ENCODE results near the gene EPHA2.
"Not testable (repeated sequence)": the region's sequence is repeated elsewhere in the genome, so short reads cannot be mapped to it uniquely, and the experiment has no call there.

The EPHA2 gene

GRCh38 chr1:16155537-16156410 is at the start of gene EPHA2:
EPHA2 (minus strand) TSS chr1:16156069; CDS start chr1:16155932, 137 bp downstream.
- DNase-seq, result peak; percentile 86

GRCh38 chr1:16205334-16205671 is 49.4 kb upstream of the EPHA2 start:
- peak; percentile 48 for DNase-seq

DNA sequence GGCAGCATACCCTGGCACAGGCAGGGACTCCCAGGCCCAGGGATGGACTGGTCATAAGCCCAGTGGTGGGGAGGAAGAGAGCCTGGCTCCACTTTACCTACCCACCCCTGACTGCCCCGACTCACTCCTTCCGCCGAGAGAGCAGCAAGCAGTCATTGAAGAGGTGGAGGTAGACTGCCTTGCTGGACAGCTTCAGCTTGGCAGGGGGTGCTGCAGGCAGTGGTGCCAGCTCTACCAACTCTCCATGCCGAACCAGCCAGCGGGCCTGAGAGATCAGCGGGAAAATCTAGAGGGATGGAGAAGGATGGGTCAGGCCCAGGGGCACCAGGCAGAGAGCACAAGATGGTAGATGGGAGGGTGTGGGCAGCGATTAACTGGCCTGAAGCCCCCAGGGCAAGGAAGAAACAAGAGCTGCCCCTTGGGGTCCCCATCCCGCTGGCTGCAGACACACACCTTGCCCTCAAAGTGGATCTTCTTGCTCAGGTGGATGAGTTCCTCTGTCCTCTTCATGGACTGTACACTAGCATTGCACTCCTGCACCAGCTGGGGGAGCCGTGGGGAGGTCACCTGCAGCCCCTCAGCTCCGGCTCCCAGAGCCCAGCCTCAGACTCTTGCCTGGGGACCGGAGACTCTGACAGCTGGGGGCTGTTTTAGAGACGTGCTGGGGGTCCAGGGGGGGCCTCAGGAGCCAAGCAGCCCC is 48.9 kb upstream of the EPHA2 start:
- peak; percentile 73 for DNase-seq

- DNase-seq, result peak; percentile 39
Observed at GRCh38 chr1:16204216-16204615, 48.3 kb upstream of the EPHA2 start.

- no peak for DNase-seq
Observed at GRCh38 chr1:16203550-16203949, 47.7 kb upstream of the EPHA2 start.

DNA sequence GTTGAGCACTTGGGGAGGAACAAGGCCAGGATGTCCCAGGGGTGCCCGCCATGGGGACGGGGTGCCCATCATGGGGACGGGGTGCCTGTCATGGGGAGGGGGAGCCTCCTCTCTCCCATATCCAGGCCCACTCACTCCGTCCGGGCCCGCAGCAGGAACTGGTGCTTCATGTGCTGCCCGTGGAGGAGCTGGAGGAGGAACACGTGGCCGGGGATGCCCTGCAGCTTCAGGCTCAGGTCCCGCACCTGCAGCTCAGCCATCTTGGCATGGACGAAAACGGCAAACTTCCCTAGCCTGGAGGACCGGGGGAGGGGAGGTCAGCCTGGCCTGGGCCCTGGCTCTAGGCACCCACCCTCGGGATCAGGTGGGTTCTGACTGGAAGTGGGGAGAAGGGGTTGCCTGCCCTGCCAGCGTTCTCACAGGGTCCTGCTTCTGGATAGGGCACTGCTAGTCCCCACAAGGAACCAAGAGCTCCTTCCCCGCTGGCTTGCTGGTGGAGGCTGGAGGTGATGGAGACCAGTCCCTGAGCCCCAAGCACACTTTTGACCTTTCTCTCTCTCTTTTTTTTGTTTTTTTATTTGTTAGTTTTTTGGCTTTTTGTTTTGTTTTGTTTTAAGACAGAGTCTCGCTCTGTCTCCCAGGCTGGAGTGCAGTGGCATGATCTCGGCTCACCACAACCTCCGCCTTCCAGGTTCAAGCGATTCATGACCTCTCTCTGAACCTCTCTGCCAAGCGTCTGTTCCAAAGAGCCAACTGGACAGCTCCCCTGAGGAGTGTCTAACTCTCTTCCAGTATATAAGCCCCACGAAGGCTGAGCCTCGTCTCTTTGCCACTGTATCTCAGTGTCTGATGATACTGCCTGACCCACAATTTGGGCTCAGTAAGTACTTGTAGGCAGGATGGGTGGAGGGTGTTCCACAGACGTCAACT is 46.7 kb upstream of the EPHA2 start:
- DNase-seq, result no peak

- no peak for DNase-seq
Observed at GRCh38 chr1:16199700-16200099, 43.8 kb upstream of the EPHA2 start.

DNA sequence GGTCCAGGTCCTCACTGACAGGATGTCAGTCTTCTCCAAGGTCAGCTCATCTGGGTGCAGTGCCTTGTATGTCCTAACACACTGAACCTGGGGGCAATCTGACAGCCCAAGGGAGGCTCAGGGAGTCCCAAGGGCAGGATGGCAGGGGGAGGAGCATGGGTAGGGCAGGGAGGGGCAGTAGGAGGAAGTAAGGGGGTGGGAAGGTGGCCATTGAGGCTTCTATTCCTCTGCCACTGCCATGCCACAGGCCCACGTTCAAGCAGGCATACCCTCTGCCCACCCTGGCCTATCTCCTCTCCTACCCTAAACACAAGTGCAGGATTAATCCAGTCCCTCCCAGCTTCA is 43.3 kb upstream of the EPHA2 start:
- no peak for DNase-seq

DNA sequence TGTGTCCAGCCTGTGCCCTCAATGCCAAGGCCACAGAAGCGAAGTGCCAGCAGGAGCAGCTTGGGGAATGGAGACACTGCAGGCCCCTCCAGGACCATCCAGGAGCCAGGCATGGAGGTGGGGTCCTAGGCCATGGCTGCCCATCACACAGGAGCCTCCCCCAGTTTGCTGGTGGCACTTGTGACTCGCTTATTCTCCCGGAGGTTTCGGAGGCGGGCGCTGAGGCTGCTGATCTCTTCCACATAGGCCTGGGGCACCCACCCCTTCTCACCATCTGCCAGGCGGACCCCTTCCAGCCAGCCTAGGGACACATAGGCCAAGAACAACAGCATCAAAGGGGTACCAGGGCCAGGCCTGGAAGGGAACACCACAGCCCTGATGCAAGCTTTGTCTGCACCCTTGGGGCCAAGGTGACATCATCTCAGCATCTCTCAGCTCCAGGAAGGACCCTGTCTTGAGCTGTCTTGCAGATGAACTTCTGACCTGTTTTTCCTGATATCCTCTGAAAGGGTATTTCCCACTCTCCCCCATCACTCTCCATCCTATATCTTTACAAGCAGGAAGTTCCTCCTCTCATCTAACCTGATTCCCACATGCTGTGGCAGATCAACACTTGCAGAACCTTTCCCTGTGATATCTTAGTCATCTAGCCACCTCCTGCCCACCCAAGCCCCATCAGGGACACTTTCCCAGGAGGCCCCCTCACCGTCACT is 42.7 kb upstream of the EPHA2 start:
- DNase-seq, result no peak

- DNase-seq, result no peak
Observed at GRCh38 chr1:16196874-16197273, 41.0 kb upstream of the EPHA2 start.

- not testable (repeated sequence) for DNase-seq
Observed at GRCh38 chr1:16196139-16196538, 40.3 kb upstream of the EPHA2 start.

GRCh38 chr1:16195518-16195905 is 39.6 kb upstream of the EPHA2 start:
- no peak for DNase-seq

DNA sequence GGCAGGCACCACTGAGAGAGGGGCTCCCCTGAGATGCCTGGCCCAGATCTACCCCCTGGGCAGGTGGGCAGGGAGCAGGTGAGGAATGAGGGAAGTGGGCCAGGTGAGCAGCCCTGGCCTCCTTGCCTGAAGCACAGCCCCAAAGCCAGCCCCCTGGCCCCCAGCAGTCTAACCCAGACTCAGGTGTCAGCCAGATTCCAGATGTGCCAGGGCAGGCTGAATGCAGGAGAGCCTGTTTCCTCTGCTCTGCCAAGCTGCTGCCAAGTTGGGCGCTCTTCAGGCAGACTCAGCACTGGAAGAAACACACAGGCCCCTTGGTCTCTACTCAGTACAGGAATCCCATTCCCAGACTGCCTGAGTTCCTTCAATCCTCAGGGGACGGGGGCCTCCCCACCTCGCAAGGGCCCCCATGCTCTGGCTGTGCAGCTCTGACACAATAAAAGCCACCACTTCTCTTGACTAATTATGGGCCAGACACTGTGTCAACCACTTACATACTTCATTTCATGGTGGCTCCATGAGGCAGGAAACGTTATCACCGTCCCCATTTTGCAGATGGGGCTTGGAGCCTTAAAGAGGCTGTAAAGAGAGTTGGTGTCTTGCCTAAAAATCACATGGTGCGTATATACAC is 36.2 kb upstream of the EPHA2 start:
- no peak for DNase-seq

- no peak for DNase-seq
Observed at GRCh38 chr1:16191309-16191708, 35.4 kb upstream of the EPHA2 start.

GRCh38 chr1:16189921-16190621 is 34.2 kb upstream of the EPHA2 start:
- DNase-seq, result no peak

DNA sequence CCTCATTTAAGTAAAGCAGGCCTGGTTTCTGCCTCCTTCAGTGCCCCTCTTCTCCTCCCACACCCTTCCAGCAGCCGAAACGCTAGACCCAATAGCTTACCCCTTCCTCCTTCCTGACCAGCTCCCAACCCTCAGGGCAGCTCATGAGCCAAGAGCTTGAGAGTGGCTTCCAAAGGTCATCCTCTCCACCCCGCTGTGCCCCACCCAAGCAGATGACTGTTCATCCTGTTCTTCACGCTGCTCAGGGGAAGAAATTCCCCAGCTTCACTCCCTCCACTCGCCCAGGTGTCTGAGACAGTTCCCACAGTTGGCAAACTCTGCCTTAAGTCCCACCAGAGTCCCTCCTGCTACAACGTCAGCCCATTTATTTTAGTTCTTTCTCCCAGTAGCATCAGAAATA is 33.1 kb upstream of the EPHA2 start:
- no peak for DNase-seq

DNA sequence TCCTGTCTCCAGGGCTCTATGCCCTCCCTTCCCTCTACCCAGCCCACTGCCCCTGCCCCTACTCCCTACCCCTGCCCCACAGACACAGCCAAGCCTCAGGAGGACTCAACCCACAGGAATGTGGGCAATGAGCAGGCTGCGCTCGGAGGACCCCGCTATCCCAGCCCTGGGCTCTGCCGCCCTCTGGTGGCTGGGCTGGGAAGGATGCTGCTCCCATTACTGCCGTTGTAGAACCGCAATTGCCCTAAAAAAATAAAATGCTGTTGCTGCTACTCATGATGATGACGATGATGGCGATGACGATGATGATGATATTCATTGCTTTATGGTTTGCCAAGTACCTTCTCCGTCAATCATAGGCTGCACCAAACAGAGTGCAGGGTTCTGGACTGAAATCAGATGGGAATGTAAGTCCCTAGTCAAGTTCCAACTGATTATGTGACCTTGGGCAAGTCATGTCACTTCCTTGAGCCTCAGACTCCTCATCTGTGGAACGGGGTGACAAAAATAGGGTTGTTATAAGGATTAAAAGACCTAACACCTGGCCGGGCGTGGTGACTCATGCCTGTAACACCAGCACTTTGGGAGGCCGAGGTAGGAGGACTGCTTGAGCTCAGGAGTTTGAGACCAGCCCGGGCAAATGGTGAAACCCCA is 32.0 kb upstream of the EPHA2 start:
- peak; percentile 83 for DNase-seq

DNA sequence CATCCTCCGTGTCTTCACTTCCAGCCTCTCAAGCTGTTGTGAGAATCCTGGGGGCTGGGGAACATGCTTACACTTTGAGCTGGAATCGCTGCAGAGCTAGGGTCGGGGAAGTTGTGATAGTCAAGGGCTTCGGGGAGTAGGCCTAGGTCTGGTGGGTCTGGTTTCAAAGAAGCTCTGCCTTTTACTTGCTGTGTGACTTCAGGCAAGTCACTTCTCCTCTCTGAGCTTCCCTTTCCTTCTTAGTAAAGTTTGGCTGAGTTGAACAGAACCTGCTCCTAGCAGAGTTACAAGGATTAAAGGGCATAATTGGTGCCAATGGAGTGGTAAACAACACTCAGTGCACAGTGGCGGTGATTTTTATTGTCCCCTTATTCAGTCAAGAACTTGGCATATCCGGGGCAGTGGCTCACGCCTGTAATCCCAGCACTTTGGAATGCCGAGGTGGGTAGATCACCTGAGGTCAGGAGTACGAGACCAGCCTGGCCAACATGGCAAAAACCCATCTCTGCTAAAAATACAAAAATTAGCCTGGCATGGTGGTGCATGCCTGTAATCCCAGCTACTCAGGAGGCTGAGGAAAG is 30.9 kb upstream of the EPHA2 start:
- DNase-seq, result no peak

DNA sequence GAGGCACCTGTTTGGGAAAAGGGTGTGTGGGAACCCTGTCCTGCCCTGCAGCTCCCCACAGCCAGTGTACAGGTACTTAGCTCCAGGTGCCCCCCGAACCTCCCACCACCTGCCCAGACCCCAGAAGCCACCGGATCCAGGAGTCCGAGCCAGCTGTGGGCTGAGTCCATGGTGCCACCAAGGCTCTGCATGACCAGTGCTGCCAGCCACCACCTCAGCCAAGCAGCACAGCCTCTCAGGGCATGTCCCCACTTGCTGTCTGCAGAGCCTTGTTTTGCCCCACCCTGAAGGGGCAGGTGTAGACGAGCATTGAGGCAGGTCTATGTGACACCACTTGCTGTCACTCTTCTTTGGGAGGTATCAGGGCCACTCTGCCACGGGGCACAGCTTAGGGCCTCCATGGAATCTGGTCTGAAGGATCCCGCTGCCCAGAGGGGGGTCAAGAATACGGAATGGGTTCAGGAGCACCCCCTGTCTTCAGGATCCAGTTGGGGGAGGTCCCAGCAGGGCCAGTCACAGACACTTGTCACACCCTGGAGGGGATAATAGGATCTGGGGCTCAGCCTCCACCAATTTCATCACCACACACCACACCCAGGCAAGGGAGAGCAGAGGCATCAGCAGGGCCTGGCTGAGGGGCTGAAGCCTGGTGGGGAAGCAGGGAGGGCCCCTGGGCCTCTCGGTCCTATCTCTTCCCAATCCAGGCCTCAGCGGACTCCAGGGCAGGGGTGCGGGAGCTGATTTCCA is 28.9 kb upstream of the EPHA2 start:
- peak; percentile 35 for DNase-seq
